ENCODE results near the gene SH3RF3. TPM values are rescaled to one million over a fixed set of nuclear protein-coding genes. Genes with fewer than 3 reads are reported as not detected.

The SH3RF3 gene
- polyA plus RNA-seq, 1 donor (not counting 4 experiments of a cell fraction or from before 2014, with no cell fraction given) = 0.08 TPM

DNA sequence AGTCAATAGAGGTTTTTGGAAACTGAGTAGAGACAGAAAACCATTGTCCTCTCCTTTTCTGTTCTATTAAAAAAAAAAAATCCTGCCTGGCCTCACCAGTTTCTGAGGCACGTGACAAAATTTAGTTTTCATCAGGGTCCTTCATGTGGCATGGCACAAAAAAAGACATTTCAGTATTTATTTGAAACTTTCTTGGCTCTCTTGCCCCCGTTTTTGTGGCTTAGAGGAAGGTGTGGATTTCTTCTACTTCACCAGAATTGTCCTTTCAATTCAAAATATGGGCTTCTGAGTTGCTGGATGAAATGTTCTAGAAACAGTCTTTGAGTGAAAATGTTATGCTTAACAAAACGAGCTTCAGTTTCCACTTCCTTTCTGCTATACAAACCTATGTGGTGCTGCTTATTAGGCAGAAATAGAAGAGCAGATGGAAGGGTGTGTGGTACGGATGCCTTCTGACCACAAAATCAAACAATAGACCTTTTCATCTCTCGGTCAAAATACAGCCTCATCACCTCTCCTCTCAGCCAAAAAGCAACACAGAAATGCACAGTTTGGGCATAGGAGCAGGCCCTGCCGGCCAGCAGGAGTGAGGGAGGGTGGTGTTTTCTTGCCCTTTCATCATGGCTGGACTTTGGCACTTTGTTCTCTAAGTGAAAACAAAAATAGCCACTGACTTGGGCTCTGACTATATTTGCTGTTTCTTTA lies 89.2 kb downstream of the SH3RF3 start:
- peaks cover 2% of the 10 kb centered on the region for H4K20me1 ChIP-seq (ENCODE audit: control insufficient read depth, extremely low read depth, insufficient read depth, low read length)
- no peak overlapping the region for H3K4me2 ChIP-seq (ENCODE audit: control insufficient read depth, extremely low read depth, insufficient read depth, low read depth, low read length)
- H3K36me3 ChIP-seq (ENCODE audit: control insufficient read depth in 2 of 2, extremely low read depth in 1 of 2, insufficient read depth in 2 of 2, low read length in 2 of 2) = no peaks in the 10 kb centered on the region
- dilution Hi-C loops (cut with MboI; ENCODE audit: extremely low pct_ligation_motif_present, low sequenced_read_pairs) = no loop called here
- FAIRE-seq (no peak), DNase-seq (ENCODE audit: low read depth, low spot score) (no peak)
- no peak for TF ChIP-seq EZH2 (IDR thresholded peaks at IDR 0.05; ENCODE audit: low read length)
- TF ChIP-seq, protein P1, sequence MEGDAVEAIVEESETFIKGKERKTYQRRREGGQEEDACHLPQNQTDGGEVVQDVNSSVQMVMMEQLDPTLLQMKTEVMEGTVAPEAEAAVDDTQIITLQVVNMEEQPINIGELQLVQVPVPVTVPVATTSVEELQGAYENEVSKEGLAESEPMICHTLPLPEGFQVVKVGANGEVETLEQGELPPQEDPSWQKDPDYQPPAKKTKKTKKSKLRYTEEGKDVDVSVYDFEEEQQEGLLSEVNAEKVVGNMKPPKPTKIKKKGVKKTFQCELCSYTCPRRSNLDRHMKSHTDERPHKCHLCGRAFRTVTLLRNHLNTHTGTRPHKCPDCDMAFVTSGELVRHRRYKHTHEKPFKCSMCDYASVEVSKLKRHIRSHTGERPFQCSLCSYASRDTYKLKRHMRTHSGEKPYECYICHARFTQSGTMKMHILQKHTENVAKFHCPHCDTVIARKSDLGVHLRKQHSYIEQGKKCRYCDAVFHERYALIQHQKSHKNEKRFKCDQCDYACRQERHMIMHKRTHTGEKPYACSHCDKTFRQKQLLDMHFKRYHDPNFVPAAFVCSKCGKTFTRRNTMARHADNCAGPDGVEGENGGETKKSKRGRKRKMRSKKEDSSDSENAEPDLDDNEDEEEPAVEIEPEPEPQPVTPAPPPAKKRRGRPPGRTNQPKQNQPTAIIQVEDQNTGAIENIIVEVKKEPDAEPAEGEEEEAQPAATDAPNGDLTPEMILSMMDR (optimal IDR thresholded peaks at IDR 0.05 in 1 of 3, IDR thresholded peaks at IDR 0.05 in 1 of 3, conservative IDR thresholded peaks at IDR 0.05 in 1 of 3; ENCODE audit: extremely low read depth in 1 of 3, insufficient read depth in 2 of 3, low read length in 3 of 3) = no peak
- H3K9me3 ChIP-seq (ENCODE audit: control insufficient read depth, low read depth, low read length) = no peaks in the 10 kb centered on the region
- no peaks in the 10 kb centered on the region for H3K79me2 ChIP-seq (ENCODE audit: control insufficient read depth, insufficient read depth, low read length)
- no peak overlapping the region for H3K9ac ChIP-seq (ENCODE audit: control insufficient read depth, extremely low read depth, insufficient read depth, low read length)
- H3K27ac ChIP-seq (ENCODE audit: control insufficient read depth, insufficient read depth, low read length) = no peak overlapping the region
- H3K9me1 ChIP-seq (ENCODE audit: control insufficient read depth, extremely low read depth, insufficient read depth, low read length) = no peaks in the 10 kb centered on the region
- no peak overlapping the region for H2AFZ ChIP-seq (ENCODE audit: control insufficient read depth, low read length)
- peaks cover 54% of the 10 kb centered on the region for H3K27me3 ChIP-seq (ENCODE audit: control insufficient read depth, extremely low read depth, insufficient read depth, low read length)
- H3K4me3 ChIP-seq (ENCODE audit: control insufficient read depth in 2 of 3, extremely low read depth in 1 of 3, insufficient read depth in 2 of 3, low read depth in 1 of 3, low read length in 3 of 3) = no peak overlapping the region
- H3K4me1 ChIP-seq (ENCODE audit: control insufficient read depth, extremely low read depth, insufficient read depth, low read length) = peaks cover 8% of the 10 kb centered on the region

DNA sequence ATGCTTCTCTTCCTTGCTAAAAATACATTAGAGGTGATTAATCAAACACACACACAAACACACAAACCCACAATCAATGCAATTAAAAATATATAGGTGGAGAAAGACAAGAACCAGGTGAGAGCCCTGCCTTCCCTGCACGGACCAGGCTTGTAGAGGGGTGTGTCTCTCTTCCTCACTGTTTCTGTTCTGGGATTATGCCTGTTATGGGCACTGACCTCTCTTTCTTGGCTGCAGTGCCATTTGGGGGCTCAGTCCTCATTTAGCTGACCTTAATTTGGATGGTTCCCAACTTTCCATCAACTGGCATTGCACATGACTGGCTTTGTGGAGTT lies 89.8 kb downstream of the SH3RF3 start:
- FAIRE-seq (no peak), DNase-seq (ENCODE audit: low read depth, low spot score) (no peak)
- no peaks in the 10 kb centered on the region for H3K9me1 ChIP-seq (ENCODE audit: control insufficient read depth, extremely low read depth, insufficient read depth, low read length)
- peaks cover 4% of the 10 kb centered on the region for H3K4me1 ChIP-seq (ENCODE audit: control insufficient read depth, extremely low read depth, insufficient read depth, low read length)
- no peak overlapping the region for H3K27ac ChIP-seq (ENCODE audit: control insufficient read depth, insufficient read depth, low read length)
- no peaks in the 10 kb centered on the region for H3K79me2 ChIP-seq (ENCODE audit: control insufficient read depth, insufficient read depth, low read length)
- H3K27me3 ChIP-seq (ENCODE audit: control insufficient read depth, extremely low read depth, insufficient read depth, low read length) = peaks cover 54% of the 10 kb centered on the region
- dilution Hi-C loops (cut with MboI; ENCODE audit: extremely low pct_ligation_motif_present, low sequenced_read_pairs) = no loop called here
- no peak overlapping the region for H3K4me3 ChIP-seq (ENCODE audit: control insufficient read depth in 2 of 3, extremely low read depth in 1 of 3, insufficient read depth in 2 of 3, low read depth in 1 of 3, low read length in 3 of 3)
- no peak overlapping the region for H3K9ac ChIP-seq (ENCODE audit: control insufficient read depth, extremely low read depth, insufficient read depth, low read length)
- H3K36me3 ChIP-seq (ENCODE audit: control insufficient read depth in 2 of 2, extremely low read depth in 1 of 2, insufficient read depth in 2 of 2, low read length in 2 of 2) = no peaks in the 10 kb centered on the region
- H4K20me1 ChIP-seq (ENCODE audit: control insufficient read depth, extremely low read depth, insufficient read depth, low read length) = peaks cover 2% of the 10 kb centered on the region
- no peak overlapping the region for H3K4me2 ChIP-seq (ENCODE audit: control insufficient read depth, extremely low read depth, insufficient read depth, low read depth, low read length)
- no peak for TF ChIP-seq EZH2 (IDR thresholded peaks at IDR 0.05; ENCODE audit: low read length)
- TF ChIP-seq, protein P1 (optimal IDR thresholded peaks at IDR 0.05 in 1 of 3, IDR thresholded peaks at IDR 0.05 in 1 of 3, conservative IDR thresholded peaks at IDR 0.05 in 1 of 3; ENCODE audit: extremely low read depth in 1 of 3, insufficient read depth in 2 of 3, low read length in 3 of 3) = no peak
- H3K9me3 ChIP-seq (ENCODE audit: control insufficient read depth, low read depth, low read length) = no peaks in the 10 kb centered on the region
- H2AFZ ChIP-seq (ENCODE audit: control insufficient read depth, low read length) = no peak overlapping the region

Data from keratinocyte (primary cell).